ENCODE results near the gene NTM.

Gene NTM

DNA sequence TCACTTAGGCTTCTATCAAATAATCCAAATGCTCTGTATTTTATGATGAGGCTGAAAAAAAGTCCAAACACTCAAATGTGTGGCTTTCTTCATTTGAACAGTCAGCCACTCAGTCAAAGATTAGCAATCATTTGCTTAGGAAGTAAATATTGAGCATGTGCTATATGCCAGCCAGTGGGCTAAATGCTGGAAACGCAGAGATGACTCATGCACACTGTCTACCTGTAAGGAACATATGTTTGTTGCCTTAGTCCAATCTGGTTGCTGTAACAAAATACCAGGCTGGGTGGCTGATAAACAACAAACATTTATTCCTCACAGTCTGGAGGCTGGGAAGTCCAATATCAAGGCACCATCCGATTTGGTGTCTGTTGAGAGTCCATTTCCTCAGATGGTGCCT is 617.3 kb downstream of the NTM start:
- Histone ChIP-seq H2AFZ (ENCODE audit: low read length) (no peak overlapping the region), H3K4me1 (ENCODE audit: insufficient read depth, low read length, poor library complexity, severe bottlenecking) (no peaks in the 10 kb centered on the region), H3K27me3 (ENCODE audit: insufficient read depth, low read length, poor library complexity, severe bottlenecking) (no peaks in the 10 kb centered on the region), H3K9me2 (replicated peaks; ENCODE audit: low read depth, low read length) (no peaks in the 10 kb centered on the region), H3K4me2 (ENCODE audit: low read depth, low read length, poor library complexity, severe bottlenecking) (no peak overlapping the region), H3K9ac (ENCODE audit: low read depth, low read length, poor library complexity, severe bottlenecking) (no peak overlapping the region), H3K79me2 (ENCODE audit: insufficient read depth, low read length) (no peaks in the 10 kb centered on the region), H3F3A (ENCODE audit: low read depth) (no peaks in the 10 kb centered on the region), H3K9me3 (ENCODE audit: insufficient read depth, low read depth, low read length) (no peaks in the 10 kb centered on the region; the same call in 1 of the 2 replicates), H3K36me3 (ENCODE audit: insufficient read depth, low read length) (no peaks in the 10 kb centered on the region), H3K4me3 (ENCODE audit: low read length, poor library complexity, severe bottlenecking) (no peak overlapping the region), H4K20me1 (ENCODE audit: insufficient read depth, low read length, poor library complexity, severe bottlenecking) (no peaks in the 10 kb centered on the region)
- TF ChIP-seq EZH2phosphoT487 (IDR thresholded peaks at IDR 0.05; ENCODE audit: borderline replicate concordance) = no peak
- TF ChIP-seq, protein P1, sequence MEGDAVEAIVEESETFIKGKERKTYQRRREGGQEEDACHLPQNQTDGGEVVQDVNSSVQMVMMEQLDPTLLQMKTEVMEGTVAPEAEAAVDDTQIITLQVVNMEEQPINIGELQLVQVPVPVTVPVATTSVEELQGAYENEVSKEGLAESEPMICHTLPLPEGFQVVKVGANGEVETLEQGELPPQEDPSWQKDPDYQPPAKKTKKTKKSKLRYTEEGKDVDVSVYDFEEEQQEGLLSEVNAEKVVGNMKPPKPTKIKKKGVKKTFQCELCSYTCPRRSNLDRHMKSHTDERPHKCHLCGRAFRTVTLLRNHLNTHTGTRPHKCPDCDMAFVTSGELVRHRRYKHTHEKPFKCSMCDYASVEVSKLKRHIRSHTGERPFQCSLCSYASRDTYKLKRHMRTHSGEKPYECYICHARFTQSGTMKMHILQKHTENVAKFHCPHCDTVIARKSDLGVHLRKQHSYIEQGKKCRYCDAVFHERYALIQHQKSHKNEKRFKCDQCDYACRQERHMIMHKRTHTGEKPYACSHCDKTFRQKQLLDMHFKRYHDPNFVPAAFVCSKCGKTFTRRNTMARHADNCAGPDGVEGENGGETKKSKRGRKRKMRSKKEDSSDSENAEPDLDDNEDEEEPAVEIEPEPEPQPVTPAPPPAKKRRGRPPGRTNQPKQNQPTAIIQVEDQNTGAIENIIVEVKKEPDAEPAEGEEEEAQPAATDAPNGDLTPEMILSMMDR (conservative IDR thresholded peaks at IDR 0.05; ENCODE audit: low read length) = no peak

DNA sequence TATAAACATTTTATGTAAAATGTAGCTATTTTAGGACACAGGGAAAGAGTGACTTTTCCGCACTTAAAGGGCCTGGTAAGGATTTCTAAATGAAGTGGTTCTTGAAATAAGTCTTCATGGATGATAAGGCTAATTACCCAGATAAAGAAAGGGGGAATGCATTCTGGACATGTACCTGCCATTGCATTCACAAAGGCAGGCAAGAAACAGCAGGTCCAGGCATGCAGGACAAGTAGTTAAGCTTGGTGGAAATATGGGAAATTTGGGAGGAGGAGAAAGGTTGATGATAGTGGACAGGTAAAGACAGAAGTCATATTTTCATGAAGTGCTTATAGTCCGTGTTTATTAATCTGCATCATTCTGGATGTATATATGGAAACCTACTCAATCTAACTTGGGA is 621.2 kb downstream of the NTM start:
- no peaks in the 10 kb centered on the region for H3K79me2 ChIP-seq (ENCODE audit: insufficient read depth, low read length)
- no peaks in the 10 kb centered on the region for H3F3A ChIP-seq (ENCODE audit: low read depth)
- H3K9me3 ChIP-seq (ENCODE audit: insufficient read depth, low read depth, low read length) = peaks cover 13% of the 10 kb centered on the region
- no peak overlapping the region for H3K4me2 ChIP-seq (ENCODE audit: low read depth, low read length, poor library complexity, severe bottlenecking)
- no peak overlapping the region for H3K4me3 ChIP-seq (ENCODE audit: low read length, poor library complexity, severe bottlenecking)
- no peaks in the 10 kb centered on the region for H3K4me1 ChIP-seq (ENCODE audit: insufficient read depth, low read length, poor library complexity, severe bottlenecking)
- H2AFZ ChIP-seq (ENCODE audit: low read length) = no peak overlapping the region
- H3K36me3 ChIP-seq (ENCODE audit: insufficient read depth, low read length) = no peaks in the 10 kb centered on the region; the same call in 1 of the 2 replicates
- TF ChIP-seq, protein P1 (conservative IDR thresholded peaks at IDR 0.05; ENCODE audit: low read length) = no peak
- no peak for TF ChIP-seq EZH2phosphoT487 (IDR thresholded peaks at IDR 0.05; ENCODE audit: borderline replicate concordance)
- H4K20me1 ChIP-seq (ENCODE audit: insufficient read depth, low read length, poor library complexity, severe bottlenecking) = no peaks in the 10 kb centered on the region
- no peak overlapping the region for H3K9ac ChIP-seq (ENCODE audit: low read depth, low read length, poor library complexity, severe bottlenecking)
- H3K9me2 ChIP-seq (replicated peaks; ENCODE audit: low read depth, low read length) = no peaks in the 10 kb centered on the region
- no peaks in the 10 kb centered on the region for H3K27me3 ChIP-seq (ENCODE audit: insufficient read depth, low read length, poor library complexity, severe bottlenecking)

DNA sequence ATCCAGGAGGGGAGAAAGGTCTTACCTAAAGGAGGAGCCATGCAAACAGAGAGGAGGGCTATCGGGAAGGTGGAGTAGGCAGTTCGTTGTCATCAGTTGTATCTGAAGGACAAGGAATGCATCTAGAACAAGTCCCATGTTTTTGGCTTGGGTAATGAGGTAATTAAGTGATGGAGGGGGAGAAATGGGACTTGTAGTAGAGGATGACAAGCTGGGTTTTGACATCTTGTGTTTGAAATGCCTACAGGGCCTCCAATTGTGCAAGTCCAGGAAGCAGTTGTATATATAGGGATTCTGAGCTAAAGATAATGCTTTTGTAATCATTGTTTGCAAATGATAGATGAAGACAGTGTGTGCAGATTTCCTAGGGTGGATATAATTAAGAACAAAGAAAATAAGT is 622.8 kb downstream of the NTM start:
- Histone ChIP-seq H2AFZ (ENCODE audit: low read length) (no peak overlapping the region), H3K36me3 (ENCODE audit: insufficient read depth, low read length) (no peaks in the 10 kb centered on the region; the same call in 1 of the 2 replicates), H3K79me2 (ENCODE audit: insufficient read depth, low read length) (no peaks in the 10 kb centered on the region), H4K20me1 (ENCODE audit: insufficient read depth, low read length, poor library complexity, severe bottlenecking) (no peaks in the 10 kb centered on the region), H3K9ac (ENCODE audit: low read depth, low read length, poor library complexity, severe bottlenecking) (no peak overlapping the region), H3K27me3 (ENCODE audit: insufficient read depth, low read length, poor library complexity, severe bottlenecking) (no peaks in the 10 kb centered on the region), H3K4me3 (ENCODE audit: low read length, poor library complexity, severe bottlenecking) (no peak overlapping the region), H3K9me3 (ENCODE audit: insufficient read depth, low read depth, low read length) (peaks cover 13% of the 10 kb centered on the region), H3K4me2 (ENCODE audit: low read depth, low read length, poor library complexity, severe bottlenecking) (no peak overlapping the region), H3F3A (ENCODE audit: low read depth) (no peaks in the 10 kb centered on the region), H3K4me1 (ENCODE audit: insufficient read depth, low read length, poor library complexity, severe bottlenecking) (peaks cover 11% of the 10 kb centered on the region), H3K9me2 (replicated peaks; ENCODE audit: low read depth, low read length) (no peaks in the 10 kb centered on the region)
- TF ChIP-seq, protein P1 (conservative IDR thresholded peaks at IDR 0.05; ENCODE audit: low read length) = no peak
- TF ChIP-seq EZH2phosphoT487 (IDR thresholded peaks at IDR 0.05; ENCODE audit: borderline replicate concordance) = no peak

Measured in Loucy (cell line).